ENCODE results near the gene IQCF6. TPM values are rescaled to one million over a fixed set of nuclear protein-coding genes. Genes with fewer than 3 reads are reported as not detected.

The IQCF6 gene
- total RNA-seq, 1 experiment from 2014 or later: not detected

- Histone ChIP-seq H3F3A (ENCODE audit: insufficient read depth, low read depth) (no peaks in the 10 kb centered on the region), H3K4me1 (replicated peaks; ENCODE audit: insufficient read depth) (no peaks in the 10 kb centered on the region), H3K9me2 (ENCODE audit: insufficient read depth) (no peaks in the 10 kb centered on the region), H4K20me1 (ENCODE audit: insufficient read depth) (no peaks in the 10 kb centered on the region), H3K9me3 (ENCODE audit: insufficient read depth, low read depth) (no peaks in the 10 kb centered on the region), H2AFZ (no peak overlapping the region), H3K4me3 (no peak overlapping the region), H3K27ac (no peak overlapping the region), H3K36me3 (ENCODE audit: low read depth) (no peaks in the 10 kb centered on the region), H3K27me3 (ENCODE audit: insufficient read depth, low read depth) (peaks cover 10% of the 10 kb centered on the region; the same call in 1 of the 2 replicates), H3K79me2 (ENCODE audit: low read depth) (no peaks in the 10 kb centered on the region), H3K4me2 (no peak overlapping the region)
- POLR2A ChIA-PET (ENCODE audit: unreplicated experiment): no interaction called here
- intact Hi-C loops (cut with micrococcal nuclease; ENCODE audit: unreplicated experiment): no loop called here
- CTCF ChIA-PET: no interaction called here
- no TSS peak for BruUV-seq (replicated peaks)
- TF ChIP-seq, protein P1, sequence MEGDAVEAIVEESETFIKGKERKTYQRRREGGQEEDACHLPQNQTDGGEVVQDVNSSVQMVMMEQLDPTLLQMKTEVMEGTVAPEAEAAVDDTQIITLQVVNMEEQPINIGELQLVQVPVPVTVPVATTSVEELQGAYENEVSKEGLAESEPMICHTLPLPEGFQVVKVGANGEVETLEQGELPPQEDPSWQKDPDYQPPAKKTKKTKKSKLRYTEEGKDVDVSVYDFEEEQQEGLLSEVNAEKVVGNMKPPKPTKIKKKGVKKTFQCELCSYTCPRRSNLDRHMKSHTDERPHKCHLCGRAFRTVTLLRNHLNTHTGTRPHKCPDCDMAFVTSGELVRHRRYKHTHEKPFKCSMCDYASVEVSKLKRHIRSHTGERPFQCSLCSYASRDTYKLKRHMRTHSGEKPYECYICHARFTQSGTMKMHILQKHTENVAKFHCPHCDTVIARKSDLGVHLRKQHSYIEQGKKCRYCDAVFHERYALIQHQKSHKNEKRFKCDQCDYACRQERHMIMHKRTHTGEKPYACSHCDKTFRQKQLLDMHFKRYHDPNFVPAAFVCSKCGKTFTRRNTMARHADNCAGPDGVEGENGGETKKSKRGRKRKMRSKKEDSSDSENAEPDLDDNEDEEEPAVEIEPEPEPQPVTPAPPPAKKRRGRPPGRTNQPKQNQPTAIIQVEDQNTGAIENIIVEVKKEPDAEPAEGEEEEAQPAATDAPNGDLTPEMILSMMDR (conservative IDR thresholded peaks at IDR 0.05): no peak
- TF ChIP-seq EZH2 (IDR thresholded peaks at IDR 0.05; ENCODE audit: low read depth): no peak
- no peak for DNase-seq
Measured at GRCh38 chr3:51786267-51786666, 7.2 kb upstream of the IQCF6 start.

DNA sequence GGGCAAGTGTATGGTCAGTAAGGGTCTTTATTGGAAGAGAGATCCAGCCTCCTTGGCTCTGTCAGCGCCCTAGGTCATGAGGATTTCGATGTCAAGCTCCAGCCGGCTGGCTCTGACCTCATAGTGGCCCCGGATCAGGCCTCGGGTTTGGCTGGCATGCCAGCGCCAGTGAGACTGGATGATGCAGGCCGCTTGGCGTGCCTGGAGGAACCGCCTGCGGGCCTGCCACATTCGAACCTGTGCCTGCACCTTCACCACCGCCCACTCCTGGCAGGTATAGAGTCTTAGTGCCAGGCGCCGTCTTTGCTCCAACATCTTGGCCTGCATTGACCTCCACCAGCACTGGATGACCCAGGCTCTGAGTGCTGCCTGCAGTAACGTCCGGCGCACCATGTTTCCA is 483 bp downstream of the IQCF6 start:
- Histone ChIP-seq H2AFZ (no peak overlapping the region), H3K27me3 (ENCODE audit: insufficient read depth, low read depth) (0 out of 2 replicates have a peak, but pooled peaks cover under 1% of the 10 kb centered on the region), H3K27ac (no peak overlapping the region), H3K4me2 (no peak overlapping the region), H3K4me3 (no peak overlapping the region), H4K20me1 (ENCODE audit: insufficient read depth) (no peaks in the 10 kb centered on the region), H3K4me1 (replicated peaks; ENCODE audit: insufficient read depth) (no peaks in the 10 kb centered on the region), H3F3A (ENCODE audit: insufficient read depth, low read depth) (no peaks in the 10 kb centered on the region), H3K9me3 (ENCODE audit: insufficient read depth, low read depth) (no peaks in the 10 kb centered on the region), H3K36me3 (ENCODE audit: low read depth) (no peaks in the 10 kb centered on the region), H3K79me2 (ENCODE audit: low read depth) (no peaks in the 10 kb centered on the region), H3K9me2 (ENCODE audit: insufficient read depth) (no peaks in the 10 kb centered on the region)
- ChIA-PET POLR2A (ENCODE audit: unreplicated experiment) (no interaction called here), CTCF (no interaction called here)
- TF ChIP-seq, protein P1 (conservative IDR thresholded peaks at IDR 0.05): no peak
- TF ChIP-seq EZH2 (IDR thresholded peaks at IDR 0.05; ENCODE audit: low read depth): no peak
- intact Hi-C loops (cut with micrococcal nuclease; ENCODE audit: unreplicated experiment): no loop called here
- no TSS peak for BruUV-seq (replicated peaks)
- DNase-seq: no peak

DNA sequence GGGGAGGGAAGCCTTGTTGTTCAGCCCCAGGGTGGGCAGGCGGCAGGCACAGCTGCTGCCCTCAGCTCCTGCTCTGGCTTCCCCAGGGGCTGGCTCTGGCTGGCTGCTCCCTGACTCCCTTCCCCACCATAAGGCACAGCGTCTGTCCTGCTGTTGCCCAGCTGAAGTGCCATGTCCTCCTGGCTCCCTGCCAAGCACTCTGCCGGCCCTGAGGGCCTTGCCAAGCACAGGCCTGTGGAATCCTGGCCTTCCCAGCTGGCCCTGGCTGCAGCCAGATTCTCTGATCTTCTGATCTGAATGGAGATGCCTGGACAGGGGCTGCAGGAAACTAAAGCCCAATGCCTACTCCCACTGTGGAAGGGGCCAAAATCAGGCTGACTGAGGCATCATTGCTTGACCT is 1.1 kb downstream of the IQCF6 start:
- ChIA-PET POLR2A (ENCODE audit: unreplicated experiment) (no interaction called here), CTCF (no interaction called here)
- no peaks in the 10 kb centered on the region for H3K9me3 ChIP-seq (ENCODE audit: insufficient read depth, low read depth)
- no peaks in the 10 kb centered on the region for H3K36me3 ChIP-seq (ENCODE audit: low read depth)
- no peaks in the 10 kb centered on the region for H3K9me2 ChIP-seq (ENCODE audit: insufficient read depth)
- H3K4me1 ChIP-seq (replicated peaks; ENCODE audit: insufficient read depth): no peaks in the 10 kb centered on the region
- no peak overlapping the region for H2AFZ ChIP-seq
- TF ChIP-seq, protein P1 (conservative IDR thresholded peaks at IDR 0.05): no peak
- TF ChIP-seq EZH2 (IDR thresholded peaks at IDR 0.05; ENCODE audit: low read depth): no peak
- no peaks in the 10 kb centered on the region for H3K79me2 ChIP-seq (ENCODE audit: low read depth)
- intact Hi-C loops (cut with micrococcal nuclease; ENCODE audit: unreplicated experiment): no loop called here
- H3K4me2 ChIP-seq: no peak overlapping the region
- H3F3A ChIP-seq (ENCODE audit: insufficient read depth, low read depth): no peaks in the 10 kb centered on the region
- H3K4me3 ChIP-seq: no peak overlapping the region
- no peaks in the 10 kb centered on the region for H3K27me3 ChIP-seq (ENCODE audit: insufficient read depth, low read depth)
- H3K27ac ChIP-seq: no peak overlapping the region
- peak in 1 of 2 experiments; percentile 19 for DNase-seq
- no peaks in the 10 kb centered on the region for H4K20me1 ChIP-seq (ENCODE audit: insufficient read depth)
- BruUV-seq (replicated peaks): no TSS peak

Measured in PC-9 (cell line).